ENCODE measurements around the gene SELENOV.

GRCh38 chr19:39471756-39472536 lies 43.0 kb upstream of the SELENOV start:
- TF ChIP-seq CTCF (conservative IDR thresholded peaks at IDR 0.05) (no peak), ZFX (IDR thresholded peaks at IDR 0.05) (no peak)

Data from C4-2B (cell line).